GM12878 (cell line): ENCODE measurements around the gene DAAM2. TPM values are rescaled to one million over a fixed set of nuclear protein-coding genes. Genes with fewer than 3 reads are reported as not detected.

Experiments used
- ATAC-seq: fragments of 200-7000 bp; cut with Tn5 transposase; 3 replicates; pipeline ENCODE4 v1.9.1; 2020; ENCODE audit warnings: mild to moderate bottlenecking, moderate library complexity
- BruUV-seq: library from RNA; stranded (reverse); fragments of 400-500 nt; replicated peaks from 2 replicates; lab custom pipeline; 2021; lab: Mats Ljungman, UMichigan
- CTCF ChIA-PET: fragments of 300-600 bp; sonication (Branson Sonifier 250); formaldehyde crosslinking; extraction: SDS; loops from one replicate; lab custom pipeline; 2021; ENCODE audit warnings: inconsistent platforms; lab: Yijun Ruan, JAX
- POLR2A ChIA-PET: fragments of 350-600 bp; formaldehyde crosslinking; extraction: SDS; loops from one replicate; lab custom pipeline; 2021; ENCODE audit warnings: inconsistent platforms; lab: Charles Lee
- RAD21 ChIA-PET: fragments of 300-600 bp; sonication (Branson Sonifier 250); formaldehyde crosslinking; loops from one replicate; lab custom pipeline; 2023; ENCODE audit warnings: antibody characterized with exemption; ENCODE audit not compliant: unreplicated experiment; lab: Charles Lee
- SMC1A ChIA-PET: fragments of 300-600 bp; sonication (Branson Sonifier 250); formaldehyde crosslinking; loops from one replicate; lab custom pipeline; 2023; ENCODE audit not compliant: unreplicated experiment, uncharacterized antibody; lab: Charles Lee
- DNase-seq: peaks from one replicate; pipeline ENCODE4 v3.0.0-alpha.2; 2011; ENCODE audit warnings: low read depth, low spot score
- FAIRE-seq: peaks from 3 replicates; lab custom pipeline; 2011; peaks lifted over from hg19 to GRCh38; lab: Jason Lieb, UNC
- H2AFZ ChIP-seq: 2 replicates; pipeline ENCODE4 v1.6.0; 2011; ENCODE audit warnings: low read depth, low read length, control low read depth; ENCODE audit not compliant: control insufficient read depth
- H3K27ac ChIP-seq: 2 replicates; pipeline ENCODE4 v1.5.1; 2011; ENCODE audit warnings: control low read depth; ENCODE audit not compliant: control insufficient read depth, insufficient read depth
- H3K27me3 ChIP-seq, 2 experiments: replicated peaks in 1 of 2; 2 replicates each; pipeline versions ENCODE4 v1.6.0 to v1.6.1; 2011; ENCODE audit warnings: low read length in 1 of 2; ENCODE audit not compliant: control insufficient read depth in 2 of 2, insufficient read depth in 2 of 2
- H3K36me3 ChIP-seq, 2 experiments: 2 replicates each; pipeline ENCODE4 v1.5.1; 2011; ENCODE audit warnings: low read length in 1 of 2; ENCODE audit not compliant: control insufficient read depth in 2 of 2, insufficient read depth in 2 of 2
- H3K4me1 ChIP-seq: 2 replicates; pipeline ENCODE4 v1.6.1; 2011; ENCODE audit warnings: mild to moderate bottlenecking, low read length, moderate library complexity, mixed read lengths; ENCODE audit not compliant: control insufficient read depth, insufficient read depth
- H3K4me2 ChIP-seq: 2 replicates; pipeline ENCODE4 v1.6.0; 2011; ENCODE audit warnings: control low read depth; ENCODE audit not compliant: control insufficient read depth, insufficient read depth
- H3K4me3 ChIP-seq: fragments of 200-600 bp; sonication (generic); 2 replicates; pipeline ENCODE4 v1.5.1; 2016
- H3K79me2 ChIP-seq: 2 replicates; pipeline ENCODE4 v1.6.0; 2011; ENCODE audit warnings: low read length; ENCODE audit not compliant: control insufficient read depth, insufficient read depth
- H3K9ac ChIP-seq: 2 replicates; pipeline ENCODE4 v1.8.0; 2011; ENCODE audit warnings: low read length, control low read depth, mixed read lengths; ENCODE audit not compliant: control insufficient read depth, insufficient read depth
- H3K9me3 ChIP-seq: replicated peaks from 3 replicates; pipeline ENCODE4 v1.5.1; 2011; ENCODE audit warnings: mild to moderate bottlenecking, low read length; ENCODE audit not compliant: control insufficient read depth, insufficient read depth
- H4K20me1 ChIP-seq: 2 replicates; pipeline ENCODE4 v1.6.0; 2011; ENCODE audit not compliant: control insufficient read depth, insufficient read depth
- CBFB ChIP-seq: IDR thresholded peaks from 2 replicates; pipeline ENCODE4 v1.6.1; 2016; ENCODE audit warnings: antibody characterized with exemption, low read depth
- CBX5 ChIP-seq: sonication (generic); IDR thresholded peaks from 2 replicates; pipeline ENCODE4 v1.6.1; 2016; ENCODE audit warnings: low read depth, moderate library complexity, mild to moderate bottlenecking, inconsistent platforms
- CHD1 ChIP-seq: IDR thresholded peaks from 2 replicates; pipeline ENCODE4 v1.6.1; 2012; ENCODE audit warnings: low read depth, low read length, improper control_type of control experiment
- DPF2 ChIP-seq: fragments of 450-650 bp; IDR thresholded peaks from 2 replicates; pipeline ENCODE4 v1.6.1; 2017; ENCODE audit warnings: mild to moderate bottlenecking
- FOS ChIP-seq: IDR thresholded peaks from 3 replicates; pipeline ENCODE4 v1.6.1; 2011; ENCODE audit warnings: borderline replicate concordance; ENCODE audit not compliant: insufficient read length; ENCODE audit errors: extremely low read depth
- FOXK2 ChIP-seq: fragments of 450-650 bp; IDR thresholded peaks from 2 replicates; pipeline ENCODE4 v1.6.1; 2017; ENCODE audit warnings: mild to moderate bottlenecking, moderate library complexity
- IKZF1 ChIP-seq: fragments of 450-650 bp; conservative IDR thresholded peaks from 2 replicates; pipeline ENCODE4 v1.6.1; 2017; ENCODE audit warnings: antibody characterized with exemption, mild to moderate bottlenecking
- RAD51 ChIP-seq: fragments of 450-650 bp; IDR thresholded peaks from 2 replicates; pipeline ENCODE4 v1.6.1; 2016; ENCODE audit warnings: moderate library complexity, mild to moderate bottlenecking, inconsistent platforms
- RBBP5 ChIP-seq: fragments of 200-600 bp; sonication (generic); conservative IDR thresholded peaks from 2 replicates; pipeline ENCODE4 v1.6.1; 2016
- RCOR1 ChIP-seq: conservative IDR thresholded peaks from 2 replicates; pipeline ENCODE4 v1.6.1; 2012; ENCODE audit warnings: low read depth, low read length, improper control_type of control experiment
- RUNX3 ChIP-seq: IDR thresholded peaks from 2 replicates; pipeline ENCODE4 v1.6.1; 2012; ENCODE audit warnings: low read length, inconsistent platforms
- SIN3A ChIP-seq: IDR thresholded peaks from 2 replicates; pipeline ENCODE4 v1.6.1; 2012; ENCODE audit warnings: low read depth, low read length, improper control_type of control experiment
- SP1 ChIP-seq: IDR thresholded peaks from one replicate; pipeline ENCODE4 v1.6.1; 2011; ENCODE audit warnings: low read depth, low read length
- STAT1 ChIP-seq: fragments of 450-650 bp; conservative IDR thresholded peaks from 2 replicates; pipeline ENCODE4 v1.6.1; 2014; ENCODE audit warnings: antibody characterized with exemption, mild to moderate bottlenecking
- SUPT20H ChIP-seq: IDR thresholded peaks from 2 replicates; pipeline ENCODE4 v1.6.1; 2011; ENCODE audit warnings: low read depth, mild to moderate bottlenecking, low read length, moderate library complexity, borderline replicate concordance; ENCODE audit not compliant: control insufficient read depth
- TCF3 ChIP-seq: IDR thresholded peaks from 2 replicates; pipeline ENCODE4 v1.6.1; 2012; ENCODE audit warnings: low read depth, mild to moderate bottlenecking, low read length, borderline replicate concordance; ENCODE audit not compliant: insufficient read depth
- ZNF384 ChIP-seq: IDR thresholded peaks from 2 replicates; pipeline ENCODE4 v1.6.1; 2012; ENCODE audit warnings: low read depth, mild to moderate bottlenecking, low read length, improper control_type of control experiment, borderline replicate concordance
- WGBS: methylation state at CpG from one replicate; pipeline ENCODE4 v1.1.6; 2016; ENCODE audit warnings: low lambda C conversion rate; ENCODE audit not compliant: insufficient replicate concordance, insufficient coverage; ENCODE audit errors: missing lambda C conversion rate; 5-methylcytosine and 5-hydroxymethylcytosine counted together
- in situ Hi-C: fragments of 300-500 bp; cut with MboI; formaldehyde crosslinking; loops from 9 replicates; pipeline ENCODE4 v1.14.3; 2018; ENCODE audit warnings: mixed read lengths
- intact Hi-C: fragments of 100-400 bp; cut with micrococcal nuclease; formaldehyde crosslinking; loops from one replicate; pipeline ENCODE4 v1.14.2; 2022; ENCODE audit not compliant: unreplicated experiment
- polyA plus RNA-seq, 11 experiments: library from polyadenylated mRNA; depleted of rRNA in 4 of 11; unstranded in 6 of 11; stranded (reverse) in 5 of 11; fragments of >200 nt; fragmentation: Nextera tagmentation in 4 of 11; fragmentation: Illumina TruSeq in 1 of 11; extraction: Ambion mirVana in 4 of 11; extraction: Trizol in 1 of 11; gene quantifications; 1 replicate in 1 of 11; 2 replicates in 10 of 11; pipeline versions ENCODE4 v1.2.1 to v1.2.3, GENCODE V29; 2011 to 2016; ENCODE audit warnings: inconsistent platforms in 2 of 11, missing spikeins in 2 of 11, low read depth in 1 of 11
- total RNA-seq, 4 experiments: library from RNA; depleted of rRNA in 3 of 4; stranded (reverse); fragments of >200 nt in 3 of 4; fragmentation: Illumina TruSeq in 1 of 4; extraction: Trizol in 1 of 4; gene quantifications; 2 replicates each; pipeline versions ENCODE4 v1.2.1 to v1.2.3, GENCODE V29; 2013 to 2021
- TF ChIP-seq, protein P1 (sequence below): fragments of 450-650 bp; IDR thresholded peaks from 2 replicates; pipeline ENCODE4 v1.6.1; 2014; ENCODE audit warnings: mild to moderate bottlenecking
- TF ChIP-seq, protein P2 (sequence below): IDR thresholded peaks from 2 replicates; pipeline ENCODE4 v1.6.1; 2011; ENCODE audit warnings: mild to moderate bottlenecking, low read depth, low read length, moderate library complexity; ENCODE audit not compliant: insufficient replicate concordance
- TF ChIP-seq, protein P3 (sequence below): fragments of 450-650 bp; IDR thresholded peaks from 2 replicates; pipeline ENCODE4 v1.6.1; 2016; ENCODE audit warnings: mild to moderate bottlenecking

DAAM2 gene
- total and polyA plus RNA-seq, 10 of the 15 experiments (the other 5 are each of a cell fraction or from before 2014, with no cell fraction given) = 0.05 to 0.22 TPM; not detected in 8

DNA sequence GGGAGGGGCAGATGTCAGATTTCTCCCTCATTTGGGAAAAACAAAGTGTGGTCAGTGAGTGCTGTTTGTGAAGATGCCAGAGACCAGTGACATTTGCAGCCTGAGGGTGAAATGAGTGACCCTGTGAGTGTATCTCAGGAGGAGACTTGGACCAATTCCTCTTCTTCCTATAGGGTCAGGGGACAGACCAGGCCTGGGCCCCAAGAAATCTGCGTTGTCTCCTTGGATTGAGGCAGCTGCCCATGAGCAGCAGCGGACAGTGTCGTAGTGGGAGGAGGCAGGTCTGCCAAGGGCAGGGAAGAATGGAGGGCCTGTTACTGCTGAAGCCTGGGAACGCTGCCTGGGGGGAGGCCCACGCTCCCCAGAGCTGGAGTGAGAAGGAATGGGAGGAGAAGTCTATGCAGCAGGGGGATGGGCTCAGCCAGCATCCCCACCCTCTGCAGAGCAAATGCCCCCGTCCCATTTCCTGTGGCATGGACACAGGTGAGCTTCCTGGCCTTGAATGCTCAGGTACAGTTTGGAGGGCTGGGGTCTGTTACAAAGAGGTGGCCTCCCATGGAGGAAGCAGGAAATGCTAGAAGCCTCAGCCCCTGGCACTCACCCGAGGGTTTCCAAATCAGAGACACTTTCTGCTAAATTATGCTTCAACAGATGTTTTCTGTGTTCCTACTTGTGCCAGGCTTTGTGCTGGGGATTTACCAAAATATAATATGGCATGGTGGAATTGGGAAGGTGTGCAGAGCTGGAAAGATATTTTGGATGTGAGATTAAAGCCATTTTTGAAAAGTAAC lies 29.8 kb downstream of the DAAM2 start:
- POLR2A ChIA-PET = no interaction called here
- Histone ChIP-seq H3K79me2 (no peaks in the 10 kb centered on the region), H3K27me3 (no peaks in the 10 kb centered on the region; a peak in 1 of 4 replicates), H3K4me3 (no peak overlapping the region), H3K4me2 (no peak overlapping the region), H3K9ac (no peak overlapping the region), H3K36me3 (no peaks in the 10 kb centered on the region), H3K9me3 (no peaks in the 10 kb centered on the region), H3K27ac (no peak overlapping the region), H2AFZ (no peak overlapping the region), H3K4me1 (no peaks in the 10 kb centered on the region), H4K20me1 (no peaks in the 10 kb centered on the region)
- no peak for DNase-seq
- WGBS = 27% methylated on average over 7 of the region's 7 CpGs
- no peak for ATAC-seq
- in situ Hi-C loops = no loop called here
- no peak for FAIRE-seq
- SMC1A ChIA-PET = interaction anchor here (1.0 to 1.4 kb wide), 2 partner anchors 8 to 387 kb away, joined by 3 read pairs; no protein-coding TSS in a partner anchor
- no TSS peak for BruUV-seq
- CTCF ChIA-PET = no interaction called here
- RAD21 ChIA-PET = no interaction called here
- TF ChIP-seq TCF3 (no peak), SIN3A (no peak), FOS (no peak), RCOR1 (no peak), CHD1 (no peak), CBX5 (no peak), ZNF384 (no peak), IKZF1 (no peak), RAD51 (no peak), DPF2 (no peak), RBBP5 (no peak), STAT1 (no peak), CBFB (no peak), SUPT20H (no peak), FOXK2 (no peak), RUNX3 (no peak), SP1 (no peak)
- TF ChIP-seq, protein P1, sequence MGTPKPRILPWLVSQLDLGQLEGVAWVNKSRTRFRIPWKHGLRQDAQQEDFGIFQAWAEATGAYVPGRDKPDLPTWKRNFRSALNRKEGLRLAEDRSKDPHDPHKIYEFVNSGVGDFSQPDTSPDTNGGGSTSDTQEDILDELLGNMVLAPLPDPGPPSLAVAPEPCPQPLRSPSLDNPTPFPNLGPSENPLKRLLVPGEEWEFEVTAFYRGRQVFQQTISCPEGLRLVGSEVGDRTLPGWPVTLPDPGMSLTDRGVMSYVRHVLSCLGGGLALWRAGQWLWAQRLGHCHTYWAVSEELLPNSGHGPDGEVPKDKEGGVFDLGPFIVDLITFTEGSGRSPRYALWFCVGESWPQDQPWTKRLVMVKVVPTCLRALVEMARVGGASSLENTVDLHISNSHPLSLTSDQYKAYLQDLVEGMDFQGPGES = no peak
- TF ChIP-seq, protein P2, sequence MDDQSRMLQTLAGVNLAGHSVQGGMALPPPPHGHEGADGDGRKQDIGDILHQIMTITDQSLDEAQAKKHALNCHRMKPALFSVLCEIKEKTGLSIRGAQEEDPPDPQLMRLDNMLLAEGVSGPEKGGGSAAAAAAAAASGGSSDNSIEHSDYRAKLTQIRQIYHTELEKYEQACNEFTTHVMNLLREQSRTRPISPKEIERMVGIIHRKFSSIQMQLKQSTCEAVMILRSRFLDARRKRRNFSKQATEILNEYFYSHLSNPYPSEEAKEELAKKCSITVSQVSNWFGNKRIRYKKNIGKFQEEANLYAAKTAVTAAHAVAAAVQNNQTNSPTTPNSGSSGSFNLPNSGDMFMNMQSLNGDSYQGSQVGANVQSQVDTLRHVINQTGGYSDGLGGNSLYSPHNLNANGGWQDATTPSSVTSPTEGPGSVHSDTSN = no peak
- TF ChIP-seq, protein P3, sequence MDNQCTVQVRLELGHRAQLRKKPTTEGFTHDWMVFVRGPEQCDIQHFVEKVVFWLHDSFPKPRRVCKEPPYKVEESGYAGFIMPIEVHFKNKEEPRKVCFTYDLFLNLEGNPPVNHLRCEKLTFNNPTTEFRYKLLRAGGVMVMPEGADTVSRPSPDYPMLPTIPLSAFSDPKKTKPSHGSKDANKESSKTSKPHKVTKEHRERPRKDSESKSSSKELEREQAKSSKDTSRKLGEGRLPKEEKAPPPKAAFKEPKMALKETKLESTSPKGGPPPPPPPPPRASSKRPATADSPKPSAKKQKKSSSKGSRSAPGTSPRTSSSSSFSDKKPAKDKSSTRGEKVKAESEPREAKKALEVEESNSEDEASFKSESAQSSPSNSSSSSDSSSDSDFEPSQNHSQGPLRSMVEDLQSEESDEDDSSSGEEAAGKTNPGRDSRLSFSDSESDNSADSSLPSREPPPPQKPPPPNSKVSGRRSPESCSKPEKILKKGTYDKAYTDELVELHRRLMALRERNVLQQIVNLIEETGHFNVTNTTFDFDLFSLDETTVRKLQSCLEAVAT = no peak
- intact Hi-C loops = no loop called here
